ENCODE data around the gene SORT1.
"Not testable (repeated sequence)": the region's sequence is repeated elsewhere in the genome, so short reads cannot be mapped to it uniquely, and the experiment has no call there.

Gene SORT1

GRCh38 chr1:109397581-109398342, at the start of gene SORT1:
Gene SORT1 (minus strand): TSS chr1:109397918. CDS start chr1:109397892, 26 bp downstream.
- DNase-seq = peak; percentile 92

DNA sequence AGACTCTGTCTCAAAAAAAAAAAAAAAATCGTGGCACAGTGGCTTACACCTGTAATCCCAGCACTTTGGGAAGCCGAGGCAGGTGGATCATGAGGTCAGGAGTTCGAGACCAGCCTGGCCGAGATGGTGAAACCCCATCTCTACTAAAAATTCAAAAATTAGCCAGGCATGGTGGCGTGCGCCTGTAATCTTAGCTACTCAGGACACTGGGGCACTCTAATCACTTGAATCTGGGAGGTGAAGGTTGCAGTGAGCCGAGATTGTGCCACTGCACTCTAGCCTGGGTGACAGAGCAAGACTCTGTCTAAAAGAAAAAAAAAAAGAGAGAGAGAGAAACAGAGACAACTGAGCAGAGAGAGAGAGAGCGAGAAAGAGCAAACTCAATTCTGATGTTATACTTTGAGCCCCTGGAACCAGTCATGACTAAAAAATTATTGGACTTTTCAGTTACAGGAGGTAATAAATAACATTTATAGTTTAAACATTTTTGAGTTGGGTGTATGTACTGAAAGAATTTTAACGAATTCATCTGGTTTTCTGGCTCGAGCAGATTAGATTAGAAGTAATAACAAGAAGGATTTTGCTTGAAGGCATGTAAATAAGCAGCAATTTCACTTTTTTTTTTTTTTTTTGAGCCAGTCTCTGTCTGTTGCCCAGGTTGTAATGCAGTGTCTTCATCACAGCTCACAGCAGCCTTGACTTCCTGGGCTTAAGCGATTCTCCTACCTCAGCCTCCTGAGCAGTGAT, 48.4 kb upstream of the SORT1 start:
- not testable (repeated sequence) for DNase-seq

GRCh38 chr1:109444346-109444745, 46.6 kb upstream of the SORT1 start:
- no peak for DNase-seq

GRCh38 chr1:109443476-109443875, 45.8 kb upstream of the SORT1 start:
- no peak for DNase-seq

DNA sequence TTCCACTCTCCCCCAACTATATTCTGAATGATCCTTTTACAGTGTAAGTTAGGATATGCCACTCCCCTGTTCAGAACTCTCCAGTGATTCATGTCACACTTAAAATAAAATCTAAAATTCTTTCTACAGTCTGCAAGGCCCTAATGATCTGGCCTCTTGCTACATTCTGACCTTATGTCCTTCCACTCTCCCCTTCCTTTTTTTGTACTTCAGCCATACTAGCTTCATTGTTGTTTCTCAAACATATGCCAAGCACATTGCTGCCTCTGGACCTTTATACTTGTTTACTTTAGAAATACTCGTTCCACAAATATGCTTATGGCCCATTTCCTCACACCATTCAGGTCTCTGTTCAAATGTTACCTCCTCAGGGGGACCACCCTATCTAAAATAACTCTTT, 43.4 kb upstream of the SORT1 start:
- DNase-seq = no peak

- no peak for DNase-seq
Observed at GRCh38 chr1:109438798-109439297, 41.1 kb upstream of the SORT1 start.

DNA sequence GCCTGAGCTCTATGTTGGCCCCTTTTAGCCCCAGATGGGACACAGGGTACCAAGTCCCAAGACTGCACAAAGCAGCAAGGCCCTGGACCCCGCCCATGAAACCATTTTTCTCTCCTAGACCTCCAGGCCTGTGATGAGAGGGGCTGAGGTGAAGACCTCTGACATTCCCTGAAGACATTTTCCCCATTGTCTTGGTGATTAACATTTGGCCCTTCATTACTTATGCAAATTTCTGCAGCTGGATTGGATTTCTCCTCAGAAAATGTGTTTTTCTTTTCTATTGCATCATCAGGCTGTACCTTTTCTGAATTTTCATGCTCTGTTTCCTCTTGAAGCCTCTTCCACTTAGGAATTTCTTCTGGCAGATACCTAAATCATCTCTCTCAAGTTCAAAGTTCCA, 36.8 kb upstream of the SORT1 start:
- no peak for DNase-seq

GRCh38 chr1:109433322-109433721, 35.6 kb upstream of the SORT1 start:
- DNase-seq = no peak

GRCh38 chr1:109432336-109432735, 34.6 kb upstream of the SORT1 start:
- DNase-seq = no peak

DNA sequence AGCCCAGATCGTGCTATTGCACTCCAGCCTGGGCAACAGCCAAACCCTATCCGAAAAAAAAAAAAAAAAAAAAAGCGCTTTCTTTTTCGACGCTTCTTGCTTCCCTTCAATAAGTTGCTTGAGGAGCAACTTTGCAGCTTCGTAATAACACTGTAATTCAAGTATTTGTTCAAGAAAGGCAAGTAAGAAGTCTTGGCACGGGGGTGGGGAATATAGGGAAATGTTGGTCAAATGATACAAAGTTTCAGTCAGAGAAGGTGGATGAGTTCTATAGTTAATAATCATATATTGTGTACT, 29.4 kb upstream of the SORT1 start:
- no peak for DNase-seq

DNA sequence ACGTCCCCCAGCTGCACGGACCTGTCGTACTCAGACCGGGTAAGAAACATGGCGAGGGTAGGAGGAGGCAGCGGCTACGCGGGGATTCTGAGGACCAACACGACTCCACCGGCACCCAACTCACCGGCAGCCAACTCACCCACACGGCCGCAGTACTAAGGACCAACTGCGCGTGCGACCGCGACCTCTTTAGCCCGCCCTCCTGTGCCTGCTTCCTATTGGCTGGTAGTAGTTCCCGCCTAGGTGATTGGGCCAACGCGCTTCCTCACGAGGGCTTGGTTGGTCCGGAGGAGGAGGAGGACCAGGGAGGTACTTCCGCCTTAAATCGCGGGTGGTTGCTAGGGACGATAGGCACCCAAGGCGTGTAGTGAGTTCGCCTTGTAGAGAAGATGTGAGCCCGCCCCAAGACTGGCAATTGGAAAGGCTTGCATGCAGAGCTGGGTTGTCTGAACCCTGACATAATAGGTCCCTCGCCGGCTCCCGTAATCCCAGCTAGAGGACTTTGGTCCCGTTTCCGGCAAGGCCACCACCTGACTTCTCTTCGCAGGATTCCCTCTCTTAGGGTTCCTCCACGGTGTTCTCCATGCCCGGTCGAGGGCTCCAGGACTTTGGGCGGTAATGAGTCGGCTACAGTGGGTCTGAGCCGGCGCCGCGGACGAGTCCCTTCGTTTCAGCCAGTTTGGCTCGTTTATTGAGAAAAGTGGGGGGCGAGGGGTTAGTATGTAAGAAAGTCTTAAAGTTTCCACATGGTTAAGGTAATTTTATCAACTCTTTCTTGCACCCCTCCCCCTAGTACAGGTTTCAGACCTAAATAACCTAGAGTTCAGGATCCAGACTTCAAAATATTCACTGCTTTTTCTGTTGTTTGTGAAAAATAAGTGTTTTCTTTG, 28.8 kb upstream of the SORT1 start, which contains the start of gene PSMA5:
PSMA5 (minus strand) TSS at position 168 of the 890 bp plus-strand sequence; CDS start at position 50, 118 bp downstream.
- DNase-seq = peak; percentile 99

DNA sequence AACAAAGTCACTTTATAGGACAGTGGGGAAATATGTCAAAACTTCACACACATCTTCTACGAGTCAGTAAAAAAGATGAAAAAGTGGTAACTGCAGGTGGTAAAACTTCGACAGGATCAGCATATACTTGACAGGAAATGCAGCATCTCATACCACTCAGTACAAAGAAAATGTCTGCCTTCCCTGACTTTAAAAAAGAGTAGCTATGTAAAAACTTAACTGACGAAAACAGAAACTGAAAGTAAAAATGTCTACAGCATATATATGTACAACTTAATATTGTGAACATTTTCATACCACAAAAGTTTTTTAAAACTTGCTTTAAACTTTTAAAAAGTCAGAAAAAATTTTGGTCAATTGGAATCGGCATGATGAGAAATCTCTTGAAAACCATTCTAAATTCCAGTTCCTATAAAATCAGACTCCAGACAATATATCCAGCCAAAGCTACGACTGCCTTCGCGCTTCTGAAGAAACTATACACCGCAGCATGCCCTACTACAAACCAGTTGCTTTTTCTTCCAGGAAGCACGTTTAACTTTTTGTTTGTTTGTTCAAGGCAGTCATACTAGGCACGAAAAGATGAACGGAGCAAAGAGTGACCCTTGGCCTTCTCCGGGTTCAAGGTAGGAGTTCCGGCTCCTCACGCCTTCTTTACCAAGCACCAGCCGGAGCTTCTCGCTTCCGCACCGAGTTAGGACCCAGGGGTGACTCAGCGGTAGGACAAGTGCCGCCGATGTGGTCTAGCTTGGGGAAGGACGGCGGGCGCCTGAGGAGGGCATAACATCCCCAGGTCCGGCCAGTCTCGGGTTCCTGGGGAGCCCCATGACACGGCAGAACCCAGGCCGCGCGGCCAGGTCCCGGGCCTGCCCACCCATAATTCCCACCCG, 27.9 kb upstream of the SORT1 start:
- DNase-seq = peak; percentile 20

DNA sequence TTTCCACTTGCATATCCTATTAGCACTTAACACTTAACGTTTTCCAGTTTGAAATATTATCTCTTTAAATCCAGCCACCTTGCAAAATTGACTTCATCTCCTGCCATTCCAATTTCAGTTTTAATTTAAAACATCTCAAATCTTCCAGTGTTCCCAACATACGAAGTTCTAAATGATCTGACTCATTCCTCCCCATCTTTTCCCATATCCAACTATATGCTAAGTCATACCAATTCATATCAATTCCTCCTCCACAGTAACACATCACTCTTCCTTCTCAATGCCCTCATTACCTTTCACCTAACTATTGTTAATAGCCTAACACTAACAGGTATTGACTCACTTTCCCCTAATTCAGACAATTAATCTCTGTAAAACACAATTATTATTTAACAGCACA, 25.8 kb upstream of the SORT1 start:
- DNase-seq = no peak

GRCh38 chr1:109412551-109412950, 14.8 kb upstream of the SORT1 start:
- no peak for DNase-seq

DNA sequence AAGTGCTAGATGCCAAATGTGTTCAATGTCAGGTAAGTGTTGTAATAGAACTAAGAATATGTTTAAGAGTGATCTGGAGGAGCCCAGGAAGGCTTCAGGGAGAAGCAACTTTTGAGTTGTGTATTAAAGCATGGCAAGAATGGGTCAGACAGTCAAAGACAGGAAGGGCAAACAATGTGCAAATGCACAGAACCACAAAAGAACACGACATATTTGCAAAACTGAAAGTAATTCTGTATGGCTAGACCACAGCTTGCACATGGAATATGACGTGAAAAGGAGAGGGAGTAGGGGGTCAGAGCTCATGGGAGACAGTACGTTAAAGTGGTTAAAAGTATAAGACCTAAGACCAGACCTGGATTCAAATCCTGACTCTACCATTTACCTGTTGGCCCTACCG, 7.1 kb upstream of the SORT1 start:
- DNase-seq = no peak

DNA sequence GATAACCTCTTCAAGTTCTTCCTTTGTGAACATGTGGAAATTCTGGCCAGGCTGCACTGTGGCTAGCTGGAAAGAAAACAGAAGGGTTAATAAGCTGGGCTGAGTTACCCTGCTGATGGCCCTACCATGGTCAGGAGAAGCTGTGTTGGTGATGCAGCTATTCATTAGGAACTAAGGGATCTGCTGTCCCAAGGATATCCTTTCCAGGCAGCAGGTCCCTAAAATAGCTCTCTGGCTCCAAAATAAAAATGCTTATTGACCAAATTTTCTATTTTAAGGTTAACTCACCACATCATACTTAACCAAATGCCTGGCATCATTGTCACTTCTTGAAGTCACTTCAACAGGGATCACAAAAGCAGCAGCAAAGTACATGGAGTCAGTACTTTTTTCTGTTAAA, 4.3 kb upstream of the SORT1 start:
- DNase-seq = no peak

GRCh38 chr1:109400035-109400655, 2.4 kb upstream of the SORT1 start:
- DNase-seq = no peak

DNA sequence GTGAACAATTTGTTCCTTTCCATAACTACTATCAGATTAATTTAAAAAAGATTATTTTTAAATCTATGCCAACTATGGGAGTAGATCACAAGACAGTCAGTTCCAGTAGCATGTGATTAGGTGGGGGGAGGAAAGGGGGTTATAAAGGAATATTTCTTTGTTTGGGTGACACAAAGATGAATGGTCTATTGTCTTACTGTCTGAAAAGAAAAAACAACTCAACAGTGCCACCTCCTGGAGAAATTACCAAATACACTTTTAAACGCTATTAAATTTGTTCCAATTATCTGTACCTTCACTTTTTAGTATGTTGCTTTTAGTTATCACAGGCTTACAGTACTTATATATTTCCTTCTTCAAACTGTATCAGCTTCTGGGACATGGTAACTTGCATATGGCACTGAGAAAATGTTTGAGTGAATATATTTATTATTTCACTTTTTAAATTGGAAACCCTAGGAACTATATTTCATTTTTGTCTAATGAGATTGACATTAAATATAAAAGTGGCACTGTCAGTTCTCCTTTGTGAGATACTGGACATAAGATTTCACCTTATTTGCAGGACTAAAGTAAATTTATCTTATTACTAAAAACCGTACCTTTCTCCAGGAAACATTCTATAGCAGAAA, 1.7 kb upstream of the SORT1 start:
- no peak for DNase-seq

DNA sequence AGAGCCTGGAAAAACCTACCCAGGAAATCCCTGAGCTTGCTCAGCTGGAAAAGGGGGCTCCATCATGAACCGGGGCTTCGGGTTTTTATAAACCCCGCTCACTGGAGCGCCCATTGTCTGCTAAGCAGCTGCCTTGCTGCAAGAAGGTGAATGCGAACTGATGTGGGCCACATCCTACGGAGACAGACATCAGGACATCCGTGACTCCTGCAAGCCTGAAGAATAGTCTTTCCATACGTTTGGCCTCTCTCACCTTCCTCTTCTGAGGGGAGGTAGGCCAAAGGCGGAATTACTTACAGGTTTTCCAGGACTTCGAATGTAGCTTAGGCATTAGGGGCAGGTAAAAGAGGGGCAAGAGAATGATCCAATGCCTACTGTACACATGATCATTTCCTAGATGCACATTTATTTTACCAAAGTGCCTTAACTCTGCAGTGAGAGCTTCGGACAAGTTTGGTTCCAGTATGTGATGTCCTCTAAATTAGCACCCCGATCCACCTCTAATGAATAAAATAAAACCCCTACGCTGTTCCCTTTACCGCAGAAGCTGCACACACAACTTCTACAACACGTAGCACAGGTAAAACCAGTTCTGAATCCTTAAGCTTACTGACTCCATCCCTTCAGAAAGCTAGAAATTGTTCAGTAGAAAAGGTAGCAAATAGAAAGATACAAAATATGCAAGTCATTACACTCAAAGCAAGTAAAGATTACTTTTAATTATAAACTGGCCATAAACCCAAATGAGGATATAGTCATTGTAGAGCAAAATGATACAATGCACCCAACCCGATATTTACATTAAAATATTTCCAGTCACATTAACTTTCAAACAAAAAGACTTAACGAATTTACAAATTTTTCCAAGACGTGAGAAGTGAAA, 866 bp upstream of the SORT1 start:
- no peak for DNase-seq
